ENCODE results near the gene RRM1.

DNA sequence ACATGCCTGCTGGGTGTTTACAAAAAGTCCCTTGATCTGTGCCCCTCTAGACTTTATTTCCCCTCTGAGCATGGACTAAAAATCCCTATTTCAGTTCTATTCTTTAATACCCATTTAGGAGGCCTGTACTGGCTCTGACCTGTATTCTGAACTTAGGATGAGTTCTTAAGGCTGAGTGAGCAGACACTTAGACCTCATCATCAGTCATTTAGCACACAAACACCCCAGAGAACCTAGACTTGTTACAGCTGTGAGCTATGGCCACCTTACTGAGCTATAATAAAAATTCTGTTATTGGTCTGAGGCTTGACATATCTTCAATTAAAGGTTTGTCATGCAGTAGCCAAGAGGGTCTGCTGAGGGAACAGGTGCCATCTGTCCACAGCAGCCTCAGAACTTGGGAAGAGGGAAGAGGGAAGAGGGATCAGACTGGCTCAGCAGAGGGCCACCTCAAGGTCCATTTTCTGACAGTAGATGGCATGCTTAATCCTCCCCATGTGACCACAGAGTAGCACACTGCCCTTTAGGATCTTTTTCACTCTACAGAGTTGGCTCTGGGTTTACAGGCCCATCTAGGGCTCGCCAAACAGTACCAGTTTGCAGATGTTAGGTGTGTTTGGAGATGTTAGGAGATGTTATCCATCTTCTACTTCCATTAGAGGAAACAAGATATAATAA lies 30.2 kb upstream of the RRM1 start:
- TF ChIP-seq POLR2AphosphoS5 (IDR thresholded peaks at IDR 0.05), result no peak
- TF ChIP-seq, protein P1, sequence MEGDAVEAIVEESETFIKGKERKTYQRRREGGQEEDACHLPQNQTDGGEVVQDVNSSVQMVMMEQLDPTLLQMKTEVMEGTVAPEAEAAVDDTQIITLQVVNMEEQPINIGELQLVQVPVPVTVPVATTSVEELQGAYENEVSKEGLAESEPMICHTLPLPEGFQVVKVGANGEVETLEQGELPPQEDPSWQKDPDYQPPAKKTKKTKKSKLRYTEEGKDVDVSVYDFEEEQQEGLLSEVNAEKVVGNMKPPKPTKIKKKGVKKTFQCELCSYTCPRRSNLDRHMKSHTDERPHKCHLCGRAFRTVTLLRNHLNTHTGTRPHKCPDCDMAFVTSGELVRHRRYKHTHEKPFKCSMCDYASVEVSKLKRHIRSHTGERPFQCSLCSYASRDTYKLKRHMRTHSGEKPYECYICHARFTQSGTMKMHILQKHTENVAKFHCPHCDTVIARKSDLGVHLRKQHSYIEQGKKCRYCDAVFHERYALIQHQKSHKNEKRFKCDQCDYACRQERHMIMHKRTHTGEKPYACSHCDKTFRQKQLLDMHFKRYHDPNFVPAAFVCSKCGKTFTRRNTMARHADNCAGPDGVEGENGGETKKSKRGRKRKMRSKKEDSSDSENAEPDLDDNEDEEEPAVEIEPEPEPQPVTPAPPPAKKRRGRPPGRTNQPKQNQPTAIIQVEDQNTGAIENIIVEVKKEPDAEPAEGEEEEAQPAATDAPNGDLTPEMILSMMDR (IDR thresholded peaks at IDR 0.05), result no peak
- TF ChIP-seq POLR2A (IDR thresholded peaks at IDR 0.05), result no peak
- no peak for TF ChIP-seq EP300 (IDR thresholded peaks at IDR 0.05; ENCODE audit: low read depth)
